HFFc6 (cell line): ENCODE measurements around the gene FAIM2. TPM values are rescaled to one million over a fixed set of nuclear protein-coding genes. Genes with fewer than 3 reads are reported as not detected.
A peak's percentile ranks its signal among the peaks of the same experiment; 100 is the strongest.

Experiments
- DNase-seq: peaks from one replicate; pipeline ENCODE4 v3.0.0-alpha.2; 2018
- H3K27ac Mint-ChIP-seq: 2 replicates; pipeline ENCODE4 v1.8.0; 2020; ENCODE audit warnings: mild to moderate bottlenecking, mixed read lengths
- H3K27me3 Mint-ChIP-seq: 2 replicates; pipeline ENCODE4 v1.8.0; 2021; ENCODE audit warnings: mild to moderate bottlenecking, moderate library complexity, mixed read lengths; ENCODE audit not compliant: insufficient read depth
- H3K36me3 Mint-ChIP-seq: 2 replicates; pipeline ENCODE4 v1.8.0; 2021; ENCODE audit warnings: low read depth, mixed read lengths
- H3K4me1 Mint-ChIP-seq: 2 replicates; pipeline ENCODE4 v1.8.0; 2020; ENCODE audit warnings: low read depth, mixed read lengths
- H3K4me3 Mint-ChIP-seq: 2 replicates; pipeline ENCODE4 v1.8.0; 2020; ENCODE audit warnings: mild to moderate bottlenecking, moderate library complexity, mixed read lengths
- H3K9me3 Mint-ChIP-seq: 2 replicates; pipeline ENCODE4 v1.8.0; 2020; ENCODE audit warnings: mild to moderate bottlenecking, mixed read lengths
- CTCF ChIP-seq: fragments of 200-600 bp; sonication (generic); IDR thresholded peaks from 2 replicates; pipeline ENCODE4 v1.5.0; 2021; ENCODE audit warnings: antibody characterized with exemption, mild to moderate bottlenecking
- total RNA-seq, 6 experiments: library from RNA; stranded (reverse); fragmentation: NEBNext Ultra II Directional; extraction: Animal tissue kit (Norgen Biotek cat#: 25700); gene quantifications; 2 replicates in 1 of 6; 3 replicates in 5 of 6; pipeline ENCODE4 v1.2.3, GENCODE V29; 2021

FAIM2 gene
- total RNA-seq, 6 experiments from 2014 or later = 0.24 to 1.1 (median 1.1) TPM

- no peak overlapping the region for H3K27ac Mint-ChIP-seq
- no peak for TF ChIP-seq CTCF
- H3K36me3 Mint-ChIP-seq = no peaks in the 10 kb centered on the region
- no peak for DNase-seq
- peaks cover 7% of the 10 kb centered on the region for H3K4me1 Mint-ChIP-seq
- peaks cover 46% of the 10 kb centered on the region for H3K27me3 Mint-ChIP-seq
- no peaks in the 10 kb centered on the region for H3K9me3 Mint-ChIP-seq
- H3K4me3 Mint-ChIP-seq = peak overlapping the region; percentile 62; the same call in 1 of the 2 replicates
Measured at GRCh38 chr12:49902399-49903350, 1.0 kb downstream of the FAIM2 start.

- Mint-ChIP-seq H3K4me3 (no peak overlapping the region), H3K36me3 (no peaks in the 10 kb centered on the region), H3K4me1 (peaks cover 7% of the 10 kb centered on the region), H3K27me3 (peaks cover 48% of the 10 kb centered on the region), H3K9me3 (no peaks in the 10 kb centered on the region), H3K27ac (no peak overlapping the region)
- no peak for DNase-seq
- TF ChIP-seq CTCF = no peak
Measured at GRCh38 chr12:49901986-49902385, 1.7 kb downstream of the FAIM2 start.

- H3K27ac Mint-ChIP-seq = no peak overlapping the region
Measured at GRCh38 chr12:49901026-49901425, 2.7 kb downstream of the FAIM2 start.

GRCh38 chr12:49900371-49900770 is 3.3 kb downstream of the FAIM2 start:
- TF ChIP-seq CTCF = no peak
- H3K4me3 Mint-ChIP-seq = no peak overlapping the region
- H3K9me3 Mint-ChIP-seq = no peaks in the 10 kb centered on the region
- no peak for DNase-seq
- H3K4me1 Mint-ChIP-seq = peaks cover 7% of the 10 kb centered on the region
- no peaks in the 10 kb centered on the region for H3K36me3 Mint-ChIP-seq
- H3K27ac Mint-ChIP-seq = no peak overlapping the region
- peaks cover 48% of the 10 kb centered on the region for H3K27me3 Mint-ChIP-seq

More at GRCh38 chr12:49901026-49901425, 2.7 kb downstream of the FAIM2 start:
- DNase-seq = no peak
- Mint-ChIP-seq H3K4me1 (peaks cover 7% of the 10 kb centered on the region), H3K27me3 (peaks cover 49% of the 10 kb centered on the region), H3K4me3 (no peak overlapping the region), H3K36me3 (no peaks in the 10 kb centered on the region), H3K9me3 (no peaks in the 10 kb centered on the region)
- TF ChIP-seq CTCF = no peak

- peaks cover 47% of the 10 kb centered on the region for H3K27me3 Mint-ChIP-seq
- H3K36me3 Mint-ChIP-seq = no peaks in the 10 kb centered on the region
- H3K27ac Mint-ChIP-seq = no peak overlapping the region
Measured at GRCh38 chr12:49899921-49900320, 3.8 kb downstream of the FAIM2 start.

More at GRCh38 chr12:49899921-49900320, 3.8 kb downstream of the FAIM2 start:
- DNase-seq = no peak
- Mint-ChIP-seq H3K4me3 (no peak overlapping the region), H3K4me1 (peaks cover 7% of the 10 kb centered on the region), H3K9me3 (no peaks in the 10 kb centered on the region)
- no peak for TF ChIP-seq CTCF
